Neural cell (in vitro differentiated cells): ENCODE measurements around the gene PRCP. TPM values are rescaled to one million over a fixed set of nuclear protein-coding genes. Genes with fewer than 3 reads are reported as not detected.

Experiments
- H2AFZ ChIP-seq: fragments of 200-600, 300-800 bp; sonication (generic), shearing (Covaris generic); 2 replicates; pipeline ENCODE4 v1.6.0; 2014; ENCODE audit warnings: low read depth, mild to moderate bottlenecking, antibody characterized with exemption, low read length, moderate library complexity
- H3F3A ChIP-seq: fragments of 200-600 bp; shearing (Covaris generic); 2 replicates; pipeline ENCODE4 v1.6.1; 2016; ENCODE audit warnings: mild to moderate bottlenecking, moderate library complexity, mixed read lengths, antibody characterized with exemption, low read length; ENCODE audit not compliant: insufficient read depth, poor library complexity, severe bottlenecking
- H3K27ac ChIP-seq: fragments of 200-600, 300-800 bp; sonication (generic), shearing (Covaris generic); 2 replicates; pipeline ENCODE4 v1.5.1; 2014; ENCODE audit warnings: mild to moderate bottlenecking, low read length, moderate library complexity
- H3K27me3 ChIP-seq: fragments of 300-800, 200-600 bp; sonication (generic), shearing (Covaris generic); 2 replicates; pipeline ENCODE4 v1.6.0; 2014; ENCODE audit warnings: mild to moderate bottlenecking, low read depth, low read length, moderate library complexity; ENCODE audit not compliant: insufficient read depth
- H3K36me3 ChIP-seq: fragments of 300-800, 200-600 bp; sonication (generic), shearing (Covaris generic); 2 replicates; pipeline ENCODE4 v1.5.1; 2014; ENCODE audit warnings: mild to moderate bottlenecking, antibody characterized with exemption, low read length, moderate library complexity; ENCODE audit not compliant: insufficient read depth
- H3K4me2 ChIP-seq: fragments of 300-800, 200-600 bp; sonication (generic), shearing (Covaris generic); 2 replicates; pipeline ENCODE4 v1.6.0; 2014; ENCODE audit warnings: mild to moderate bottlenecking, low read length
- H3K4me3 ChIP-seq: fragments of 300-800, 200-600 bp; sonication (generic), shearing (Covaris generic); 2 replicates; pipeline ENCODE4 v1.5.1; 2014; ENCODE audit warnings: mild to moderate bottlenecking, low read length, moderate library complexity
- H3K79me2 ChIP-seq: fragments of 200-600 bp; shearing (Covaris generic); replicated peaks from 2 replicates; pipeline ENCODE4 v1.6.0; 2014; ENCODE audit warnings: mild to moderate bottlenecking, low read length, moderate library complexity; ENCODE audit not compliant: insufficient read depth
- H3K9ac ChIP-seq: fragments of 300-800, 200-600 bp; sonication (generic), shearing (Covaris generic); 2 replicates; pipeline ENCODE4 v1.6.1; 2016; ENCODE audit warnings: mild to moderate bottlenecking, low read length, mixed read lengths
- H3K9me2 ChIP-seq: fragments of 200-600 bp; shearing (Covaris generic); 2 replicates; pipeline ENCODE4 v1.6.1; 2016; ENCODE audit warnings: mild to moderate bottlenecking, low read length, mixed read lengths; ENCODE audit not compliant: insufficient read depth
- H3K9me3 ChIP-seq: fragments of 200-600, 300-800 bp; sonication (generic), shearing (Covaris generic); 2 replicates; pipeline ENCODE4 v1.6.1; 2016; ENCODE audit warnings: mild to moderate bottlenecking, mixed run types, low read length, moderate library complexity, mixed read lengths
- H4K20me1 ChIP-seq: fragments of 200-600 bp; shearing (Covaris generic); 2 replicates; pipeline ENCODE4 v1.6.1; 2016; ENCODE audit warnings: mild to moderate bottlenecking, mixed run types; ENCODE audit not compliant: insufficient read depth
- EP300 ChIP-seq: fragments of 450-650 bp; conservative IDR thresholded peaks from 2 replicates; pipeline ENCODE4 v1.6.1; 2014; ENCODE audit warnings: antibody characterized with exemption, mild to moderate bottlenecking, moderate library complexity; ENCODE audit not compliant: poor library complexity, severe bottlenecking
- EZH2 ChIP-seq: fragments of 200-600, 300-800 bp; shearing (Covaris generic), sonication (generic); IDR thresholded peaks from 2 replicates; pipeline ENCODE4 v1.6.1; 2014; ENCODE audit warnings: antibody characterized with exemption, low read length, borderline replicate concordance, mild to moderate bottlenecking; ENCODE audit not compliant: insufficient read depth, poor library complexity, severe bottlenecking
- MXI1 ChIP-seq: fragments of 450-650 bp; conservative IDR thresholded peaks from 2 replicates; pipeline ENCODE4 v1.6.1; 2014; ENCODE audit warnings: antibody characterized with exemption, mild to moderate bottlenecking; ENCODE audit not compliant: poor library complexity, severe bottlenecking
- POLR2AphosphoS5 ChIP-seq: IDR thresholded peaks from 2 replicates; pipeline ENCODE4 v1.6.1; 2012
- RAD21 ChIP-seq: fragments of 450-650 bp; conservative IDR thresholded peaks from 2 replicates; pipeline ENCODE4 v1.6.1; 2014; ENCODE audit warnings: antibody characterized with exemption, mild to moderate bottlenecking, moderate library complexity
- SMC3 ChIP-seq: fragments of 450-650 bp; conservative IDR thresholded peaks from 2 replicates; pipeline ENCODE4 v1.6.1; 2014; ENCODE audit warnings: antibody characterized with exemption, mild to moderate bottlenecking, moderate library complexity; ENCODE audit not compliant: poor library complexity
- TAF1 ChIP-seq: IDR thresholded peaks from 2 replicates; pipeline ENCODE4 v1.6.1; 2012; ENCODE audit warnings: low read depth
- polyA plus RNA-seq: library from polyadenylated mRNA; depleted of rRNA; stranded (reverse); fragments of >200 nt; gene quantifications from 2 replicates; pipeline ENCODE4 v1.2.3, GENCODE V29; 2014
- TF ChIP-seq, protein P1 (sequence below): fragments of 450-650 bp; IDR thresholded peaks from 2 replicates; pipeline ENCODE4 v1.5.1; 2014; ENCODE audit warnings: antibody characterized with exemption, mild to moderate bottlenecking, moderate library complexity; ENCODE audit not compliant: poor library complexity, severe bottlenecking
- TF ChIP-seq, protein P2 (sequence below): IDR thresholded peaks from 2 replicates; pipeline ENCODE4 v1.6.1; 2012; ENCODE audit warnings: borderline replicate concordance

PRCP gene
- polyA plus RNA-seq, 1 donor from 2014 or later, result 6.1 TPM

DNA sequence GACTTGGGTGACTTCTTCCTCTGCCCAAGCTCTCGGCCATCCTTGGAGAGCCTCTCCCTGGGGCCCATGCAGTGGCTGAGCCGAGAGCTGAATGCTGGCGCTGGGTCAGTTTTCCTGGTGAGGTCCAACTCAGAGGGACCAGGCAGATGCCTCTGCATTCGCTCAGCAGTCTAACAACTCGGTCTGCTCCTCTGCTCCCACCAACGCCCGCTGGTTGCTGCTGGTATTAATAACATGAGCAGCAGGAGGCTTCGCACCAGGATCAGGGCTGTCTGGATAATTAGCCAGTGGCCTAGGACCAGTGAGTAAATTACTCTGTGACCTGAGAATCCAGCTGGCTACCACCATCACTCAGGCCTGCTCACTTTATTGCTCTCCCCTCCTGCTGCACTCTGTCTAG, 88.9 kb downstream of the PRCP start:
- Histone ChIP-seq H3K9me2 (no peaks in the 10 kb centered on the region), H3K9me3 (no peaks in the 10 kb centered on the region), H3K79me2 (no peaks in the 10 kb centered on the region), H3F3A (no peaks in the 10 kb centered on the region), H3K9ac (no peak overlapping the region), H3K27ac (no peak overlapping the region), H3K36me3 (no peaks in the 10 kb centered on the region), H4K20me1 (no peaks in the 10 kb centered on the region), H2AFZ (no peak overlapping the region), H3K4me3 (no peak overlapping the region), H3K27me3 (peaks cover 5% of the 10 kb centered on the region), H3K4me2 (no peak overlapping the region)
- TF ChIP-seq EP300 (no peak), POLR2AphosphoS5 (no peak), MXI1 (no peak), SMC3 (no peak), EZH2 (no peak), RAD21 (no peak), TAF1 (no peak)
- TF ChIP-seq, protein P1, sequence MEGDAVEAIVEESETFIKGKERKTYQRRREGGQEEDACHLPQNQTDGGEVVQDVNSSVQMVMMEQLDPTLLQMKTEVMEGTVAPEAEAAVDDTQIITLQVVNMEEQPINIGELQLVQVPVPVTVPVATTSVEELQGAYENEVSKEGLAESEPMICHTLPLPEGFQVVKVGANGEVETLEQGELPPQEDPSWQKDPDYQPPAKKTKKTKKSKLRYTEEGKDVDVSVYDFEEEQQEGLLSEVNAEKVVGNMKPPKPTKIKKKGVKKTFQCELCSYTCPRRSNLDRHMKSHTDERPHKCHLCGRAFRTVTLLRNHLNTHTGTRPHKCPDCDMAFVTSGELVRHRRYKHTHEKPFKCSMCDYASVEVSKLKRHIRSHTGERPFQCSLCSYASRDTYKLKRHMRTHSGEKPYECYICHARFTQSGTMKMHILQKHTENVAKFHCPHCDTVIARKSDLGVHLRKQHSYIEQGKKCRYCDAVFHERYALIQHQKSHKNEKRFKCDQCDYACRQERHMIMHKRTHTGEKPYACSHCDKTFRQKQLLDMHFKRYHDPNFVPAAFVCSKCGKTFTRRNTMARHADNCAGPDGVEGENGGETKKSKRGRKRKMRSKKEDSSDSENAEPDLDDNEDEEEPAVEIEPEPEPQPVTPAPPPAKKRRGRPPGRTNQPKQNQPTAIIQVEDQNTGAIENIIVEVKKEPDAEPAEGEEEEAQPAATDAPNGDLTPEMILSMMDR, result no peak
- TF ChIP-seq, protein P2, sequence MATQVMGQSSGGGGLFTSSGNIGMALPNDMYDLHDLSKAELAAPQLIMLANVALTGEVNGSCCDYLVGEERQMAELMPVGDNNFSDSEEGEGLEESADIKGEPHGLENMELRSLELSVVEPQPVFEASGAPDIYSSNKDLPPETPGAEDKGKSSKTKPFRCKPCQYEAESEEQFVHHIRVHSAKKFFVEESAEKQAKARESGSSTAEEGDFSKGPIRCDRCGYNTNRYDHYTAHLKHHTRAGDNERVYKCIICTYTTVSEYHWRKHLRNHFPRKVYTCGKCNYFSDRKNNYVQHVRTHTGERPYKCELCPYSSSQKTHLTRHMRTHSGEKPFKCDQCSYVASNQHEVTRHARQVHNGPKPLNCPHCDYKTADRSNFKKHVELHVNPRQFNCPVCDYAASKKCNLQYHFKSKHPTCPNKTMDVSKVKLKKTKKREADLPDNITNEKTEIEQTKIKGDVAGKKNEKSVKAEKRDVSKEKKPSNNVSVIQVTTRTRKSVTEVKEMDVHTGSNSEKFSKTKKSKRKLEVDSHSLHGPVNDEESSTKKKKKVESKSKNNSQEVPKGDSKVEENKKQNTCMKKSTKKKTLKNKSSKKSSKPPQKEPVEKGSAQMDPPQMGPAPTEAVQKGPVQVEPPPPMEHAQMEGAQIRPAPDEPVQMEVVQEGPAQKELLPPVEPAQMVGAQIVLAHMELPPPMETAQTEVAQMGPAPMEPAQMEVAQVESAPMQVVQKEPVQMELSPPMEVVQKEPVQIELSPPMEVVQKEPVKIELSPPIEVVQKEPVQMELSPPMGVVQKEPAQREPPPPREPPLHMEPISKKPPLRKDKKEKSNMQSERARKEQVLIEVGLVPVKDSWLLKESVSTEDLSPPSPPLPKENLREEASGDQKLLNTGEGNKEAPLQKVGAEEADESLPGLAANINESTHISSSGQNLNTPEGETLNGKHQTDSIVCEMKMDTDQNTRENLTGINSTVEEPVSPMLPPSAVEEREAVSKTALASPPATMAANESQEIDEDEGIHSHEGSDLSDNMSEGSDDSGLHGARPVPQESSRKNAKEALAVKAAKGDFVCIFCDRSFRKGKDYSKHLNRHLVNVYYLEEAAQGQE, result no peak

DNA sequence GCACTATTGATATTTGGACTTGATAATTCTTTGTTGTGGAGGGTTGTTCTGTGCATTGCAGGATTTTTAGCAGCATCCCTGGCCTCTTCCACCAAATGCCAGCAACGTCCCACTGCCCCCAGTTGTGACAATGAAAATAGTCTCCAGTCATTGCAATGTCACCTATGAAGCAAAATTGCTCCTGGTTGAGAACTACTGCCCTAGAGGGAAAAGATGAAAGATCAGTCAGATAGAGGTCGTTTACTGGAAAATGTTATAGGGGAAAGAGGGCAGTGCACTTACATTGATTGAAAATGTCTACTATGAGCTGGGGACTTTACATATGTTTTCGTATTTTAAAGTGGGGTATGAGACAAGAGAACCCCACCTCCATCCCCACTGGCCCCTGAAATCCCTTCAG, 89.5 kb downstream of the PRCP start:
- Histone ChIP-seq H3K27ac (no peak overlapping the region), H3K79me2 (no peaks in the 10 kb centered on the region), H3K4me3 (no peak overlapping the region), H3F3A (no peaks in the 10 kb centered on the region), H3K9ac (no peak overlapping the region), H3K4me2 (no peak overlapping the region), H4K20me1 (no peaks in the 10 kb centered on the region), H3K9me2 (no peaks in the 10 kb centered on the region), H3K36me3 (no peaks in the 10 kb centered on the region), H2AFZ (no peak overlapping the region), H3K27me3 (peaks cover 5% of the 10 kb centered on the region), H3K9me3 (no peaks in the 10 kb centered on the region)
- no peak for TF ChIP-seq TAF1
- no peak for TF ChIP-seq EP300
- no peak for TF ChIP-seq MXI1
- no peak for TF ChIP-seq EZH2
- no peak for TF ChIP-seq SMC3
- TF ChIP-seq, protein P2, result no peak
- TF ChIP-seq, protein P1, result no peak
